Karpas-422 (cell line): ENCODE data around the gene CHCHD4. TPM values are rescaled to one million over a fixed set of nuclear protein-coding genes. Genes with fewer than 3 reads are reported as not detected.

Source experiments
- DNase-seq: peaks from one replicate; pipeline ENCODE4 v3.0.0-alpha.2; 2015
- H2AFZ ChIP-seq: fragments of 200-600 bp; sonication (generic); 2 replicates; pipeline ENCODE4 v1.6.1; 2014; ENCODE audit warnings: antibody characterized with exemption, low read length, mixed read lengths
- H3K27ac ChIP-seq: fragments of 200-600 bp; sonication (generic); 2 replicates; pipeline ENCODE4 v1.5.1; 2014; ENCODE audit warnings: mild to moderate bottlenecking, low read length, moderate library complexity
- H3K27me3 ChIP-seq: fragments of 200-600 bp; sonication (generic); 2 replicates; pipeline ENCODE4 v1.6.1; 2014; ENCODE audit warnings: low read length, mixed read lengths
- H3K36me3 ChIP-seq: fragments of 200-600 bp; sonication (generic); 2 replicates; pipeline ENCODE4 v1.6.1; 2014; ENCODE audit warnings: low read length, mixed read lengths; ENCODE audit not compliant: insufficient read depth
- H3K4me1 ChIP-seq: fragments of 200-600 bp; sonication (generic); 2 replicates; pipeline ENCODE4 v1.6.1; 2014; ENCODE audit warnings: mild to moderate bottlenecking, low read length, mixed read lengths
- H3K4me2 ChIP-seq: fragments of 200-600 bp; sonication (generic); 2 replicates; pipeline ENCODE4 v1.6.1; 2014; ENCODE audit warnings: low read length, low read depth, mild to moderate bottlenecking; ENCODE audit not compliant: poor library complexity, severe bottlenecking
- H3K4me3 ChIP-seq: fragments of 200-600 bp; sonication (generic); 2 replicates; pipeline ENCODE4 v1.5.1; 2014; ENCODE audit warnings: mild to moderate bottlenecking, antibody characterized with exemption, low read length, mixed read lengths
- H3K79me2 ChIP-seq: fragments of 200-600 bp; sonication (generic); 2 replicates; pipeline ENCODE4 v1.6.1; 2014; ENCODE audit warnings: mild to moderate bottlenecking, low read length, mixed read lengths
- H3K9ac ChIP-seq: fragments of 200-600 bp; sonication (generic); 2 replicates; pipeline ENCODE4 v1.6.0; 2014; ENCODE audit warnings: low read length
- H3K9me2 ChIP-seq: fragments of 200-600 bp; sonication (generic), shearing (Covaris generic); replicated peaks from 2 replicates; pipeline ENCODE4 v1.6.0; 2014; ENCODE audit warnings: mild to moderate bottlenecking, low read length, moderate library complexity; ENCODE audit not compliant: insufficient read depth
- H3K9me3 ChIP-seq: fragments of 300-700, 200-600 bp; sonication (generic); 2 replicates; pipeline ENCODE4 v1.6.1; 2014; ENCODE audit warnings: low read length, mixed read lengths
- H4K20me1 ChIP-seq: fragments of 200-600 bp; sonication (generic); 2 replicates; pipeline ENCODE4 v1.6.1; 2014; ENCODE audit warnings: mild to moderate bottlenecking, antibody characterized with exemption, low read length, low read depth; ENCODE audit not compliant: insufficient read depth
- total RNA-seq: library from RNA; depleted of rRNA; stranded (reverse); fragments of >200 nt; shearing (Covaris generic); gene quantifications from 2 replicates; pipeline ENCODE4 v1.2.3, GENCODE V29; 2014; ENCODE audit warnings: low replicate concordance

CHCHD4 gene
- total RNA-seq, 1 experiment from 2014 or later: 19.7 TPM

GRCh38 chr3:14159426-14159825 is 34.8 kb upstream of the CHCHD4 start:
- H4K20me1 ChIP-seq: no peaks in the 10 kb centered on the region
- H3K27me3 ChIP-seq: no peaks in the 10 kb centered on the region
- no peak for DNase-seq
- H3K79me2 ChIP-seq: peaks cover 39% of the 10 kb centered on the region
- H3K4me3 ChIP-seq: no peak overlapping the region
- no peak overlapping the region for H2AFZ ChIP-seq
- no peak overlapping the region for H3K27ac ChIP-seq
- H3K36me3 ChIP-seq: peaks cover 71% of the 10 kb centered on the region
- H3K9me2 ChIP-seq: no peaks in the 10 kb centered on the region
- H3K4me1 ChIP-seq: no peaks in the 10 kb centered on the region
- no peak overlapping the region for H3K4me2 ChIP-seq
- peaks cover 26% of the 10 kb centered on the region for H3K9me3 ChIP-seq
- H3K9ac ChIP-seq: no peak overlapping the region

GRCh38 chr3:14158370-14158769 is 33.7 kb upstream of the CHCHD4 start:
- no peak overlapping the region for H3K4me3 ChIP-seq
- no peak overlapping the region for H3K9ac ChIP-seq
- H3K36me3 ChIP-seq: peaks cover 62% of the 10 kb centered on the region
- H4K20me1 ChIP-seq: no peaks in the 10 kb centered on the region
- H3K4me1 ChIP-seq: no peaks in the 10 kb centered on the region
- peaks cover 32% of the 10 kb centered on the region for H3K79me2 ChIP-seq
- no peak overlapping the region for H3K4me2 ChIP-seq
- no peaks in the 10 kb centered on the region for H3K9me2 ChIP-seq
- no peak overlapping the region for H3K27ac ChIP-seq
- DNase-seq: no peak
- peaks cover 25% of the 10 kb centered on the region for H3K9me3 ChIP-seq
- no peak overlapping the region for H2AFZ ChIP-seq
- H3K27me3 ChIP-seq: no peaks in the 10 kb centered on the region

GRCh38 chr3:14157951-14158350 is 33.3 kb upstream of the CHCHD4 start:
- Histone ChIP-seq H3K27me3 (no peaks in the 10 kb centered on the region), H3K9ac (no peak overlapping the region), H3K4me3 (no peak overlapping the region), H4K20me1 (no peaks in the 10 kb centered on the region), H3K36me3 (peaks cover 58% of the 10 kb centered on the region), H3K27ac (no peak overlapping the region), H3K9me3 (peaks cover 21% of the 10 kb centered on the region), H3K79me2 (peaks cover 29% of the 10 kb centered on the region), H3K9me2 (no peaks in the 10 kb centered on the region), H3K4me1 (no peaks in the 10 kb centered on the region), H2AFZ (no peak overlapping the region), H3K4me2 (no peak overlapping the region)
- no peak for DNase-seq

GRCh38 chr3:14156843-14157561 is 32.3 kb upstream of the CHCHD4 start:
- no peak for DNase-seq
- no peaks in the 10 kb centered on the region for H3K9me2 ChIP-seq
- no peaks in the 10 kb centered on the region for H3K27me3 ChIP-seq
- H3K36me3 ChIP-seq: peaks cover 48% of the 10 kb centered on the region
- H4K20me1 ChIP-seq: no peaks in the 10 kb centered on the region
- H3K4me1 ChIP-seq: no peaks in the 10 kb centered on the region
- peaks cover 11% of the 10 kb centered on the region for H3K9me3 ChIP-seq
- H3K4me3 ChIP-seq: no peak overlapping the region
- no peak overlapping the region for H2AFZ ChIP-seq
- no peak overlapping the region for H3K27ac ChIP-seq
- H3K4me2 ChIP-seq: no peak overlapping the region
- H3K9ac ChIP-seq: no peak overlapping the region
- peaks cover 21% of the 10 kb centered on the region; the same call in 1 of the 2 replicates for H3K79me2 ChIP-seq

GRCh38 chr3:14156201-14156600 is 31.5 kb upstream of the CHCHD4 start:
- H3K4me2 ChIP-seq: no peak overlapping the region
- no peak overlapping the region for H3K4me3 ChIP-seq
- H3K36me3 ChIP-seq: peaks cover 40% of the 10 kb centered on the region
- H3K27ac ChIP-seq: no peak overlapping the region
- peaks cover 18% of the 10 kb centered on the region; the same call in 1 of the 2 replicates for H3K79me2 ChIP-seq
- H3K9me3 ChIP-seq: 0 out of 2 replicates have a peak, but pooled peaks cover 4% of the 10 kb centered on the region
- no peaks in the 10 kb centered on the region for H4K20me1 ChIP-seq
- H3K4me1 ChIP-seq: no peaks in the 10 kb centered on the region
- no peak overlapping the region for H3K9ac ChIP-seq
- H3K9me2 ChIP-seq: no peaks in the 10 kb centered on the region
- H2AFZ ChIP-seq: no peak overlapping the region
- DNase-seq: no peak
- H3K27me3 ChIP-seq: no peaks in the 10 kb centered on the region

- Histone ChIP-seq H3K36me3 (peaks cover 28% of the 10 kb centered on the region; the same call in 1 of the 2 replicates), H3K79me2 (peaks cover 10% of the 10 kb centered on the region; the same call in 1 of the 2 replicates), H2AFZ (no peak overlapping the region), H3K27me3 (no peaks in the 10 kb centered on the region), H3K9me3 (no peaks in the 10 kb centered on the region), H4K20me1 (no peaks in the 10 kb centered on the region), H3K4me3 (no peak overlapping the region), H3K27ac (no peak overlapping the region), H3K4me2 (no peak overlapping the region), H3K9ac (no peak overlapping the region), H3K4me1 (no peaks in the 10 kb centered on the region), H3K9me2 (no peaks in the 10 kb centered on the region)
- DNase-seq: no peak
Observed at GRCh38 chr3:14154895-14155440, 30.3 kb upstream of the CHCHD4 start.

- H2AFZ ChIP-seq: no peak overlapping the region
- H3K4me1 ChIP-seq: no peaks in the 10 kb centered on the region
- H3K4me3 ChIP-seq: no peak overlapping the region
- no peak for DNase-seq
- H3K27me3 ChIP-seq: no peaks in the 10 kb centered on the region
- no peak overlapping the region for H3K4me2 ChIP-seq
- no peak overlapping the region for H3K9ac ChIP-seq
- H3K9me3 ChIP-seq: no peaks in the 10 kb centered on the region
- peaks cover 9% of the 10 kb centered on the region; the same call in 1 of the 2 replicates for H3K79me2 ChIP-seq
- peaks cover 23% of the 10 kb centered on the region; the same call in 1 of the 2 replicates for H3K36me3 ChIP-seq
- H3K9me2 ChIP-seq: no peaks in the 10 kb centered on the region
- H4K20me1 ChIP-seq: no peaks in the 10 kb centered on the region
- H3K27ac ChIP-seq: no peak overlapping the region
Observed at GRCh38 chr3:14154276-14154675, 29.6 kb upstream of the CHCHD4 start.

GRCh38 chr3:14153663-14154062 is 29.0 kb upstream of the CHCHD4 start:
- H4K20me1 ChIP-seq: no peaks in the 10 kb centered on the region
- H3K9ac ChIP-seq: no peak overlapping the region
- no peaks in the 10 kb centered on the region for H3K9me3 ChIP-seq
- H3K4me3 ChIP-seq: no peak overlapping the region
- no peaks in the 10 kb centered on the region for H3K27me3 ChIP-seq
- H2AFZ ChIP-seq: no peak overlapping the region
- H3K79me2 ChIP-seq: peaks cover 7% of the 10 kb centered on the region; the same call in 1 of the 2 replicates
- no peak overlapping the region for H3K4me2 ChIP-seq
- no peaks in the 10 kb centered on the region for H3K9me2 ChIP-seq
- H3K36me3 ChIP-seq: peaks cover 16% of the 10 kb centered on the region; the same call in 1 of the 2 replicates
- no peak for DNase-seq
- no peak overlapping the region for H3K27ac ChIP-seq
- no peaks in the 10 kb centered on the region for H3K4me1 ChIP-seq
